Endothelial cell of umbilical vein (primary cell): ENCODE data around the gene CRACR2B. TPM values are rescaled to one million over a fixed set of nuclear protein-coding genes. Genes with fewer than 3 reads are reported as not detected.

ENCODE experiments used
- BruUV-seq: library from RNA; stranded (reverse); fragments of 400-500 nt; replicated peaks from 2 replicates; lab custom pipeline; 2021; lab: Mats Ljungman, UMichigan
- CTCF ChIA-PET: fragments of 300-600, 350-600 bp; sonication (Branson Sonifier 250); formaldehyde crosslinking; loops from one replicate; lab custom pipeline; 2021; ENCODE audit warnings: antibody characterized with exemption, inconsistent platforms; lab: Charles Lee
- POLR2A ChIA-PET: fragments of 300-600, 350-600 bp; sonication (Branson Sonifier 250); formaldehyde crosslinking; loops from one replicate; lab custom pipeline; 2021; ENCODE audit warnings: antibody characterized with exemption, inconsistent platforms; lab: Charles Lee
- DNase-seq: peaks from one replicate; pipeline ENCODE4 v3.0.0-alpha.2; 2011; ENCODE audit warnings: low read depth, low spot score
- FAIRE-seq: peaks from 2 replicates; lab custom pipeline; 2011; peaks lifted over from hg19 to GRCh38; lab: Jason Lieb, UNC
- H2AFZ ChIP-seq: 2 replicates; pipeline ENCODE4 v1.6.0; 2012; ENCODE audit warnings: low read depth, low read length, control low read depth, inconsistent platforms
- H3K27ac ChIP-seq: 2 replicates; pipeline ENCODE4 v1.5.1; 2011; ENCODE audit warnings: low read depth, mild to moderate bottlenecking, control low read depth, low read length, moderate library complexity; ENCODE audit not compliant: insufficient read depth
- H3K27me3 ChIP-seq, 2 experiments: 2 replicates each; pipeline versions ENCODE4 v1.6.0 to v1.6.1; 2011; ENCODE audit warnings: low read length in 2 of 2, mixed read lengths in 1 of 2; ENCODE audit not compliant: control insufficient read depth in 2 of 2, insufficient read depth in 2 of 2
- H3K36me3 ChIP-seq, 2 experiments: 2 replicates in 1 of 2; 3 replicates in 1 of 2; pipeline ENCODE4 v1.5.1; 2011; ENCODE audit warnings: low read length in 2 of 2, mild to moderate bottlenecking in 1 of 2, moderate library complexity in 1 of 2; ENCODE audit not compliant: control insufficient read depth in 2 of 2, insufficient read depth in 2 of 2; ENCODE audit errors: extremely low read depth in 1 of 2
- H3K4me1 ChIP-seq: 3 replicates; pipeline ENCODE4 v1.5.1; 2011; ENCODE audit warnings: mild to moderate bottlenecking, low read length; ENCODE audit not compliant: control insufficient read depth, insufficient read depth; ENCODE audit errors: extremely low read depth
- H3K4me2 ChIP-seq: 2 replicates; pipeline ENCODE4 v1.6.1; 2011; ENCODE audit warnings: low read length, control low read depth, mixed read lengths; ENCODE audit not compliant: insufficient read depth
- H3K4me3 ChIP-seq, 3 experiments: fragments of 200-600 bp in 1 of 3; sonication (generic), shearing (Covaris generic) in 1 of 3; replicated peaks in 1 of 3; 2 replicates each; pipeline ENCODE4 v1.5.1; 2011 to 2016; ENCODE audit warnings: control low read depth in 3 of 3, low read length in 3 of 3, mild to moderate bottlenecking in 2 of 3, inconsistent platforms in 1 of 3, low read depth in 1 of 3, moderate library complexity in 1 of 3; ENCODE audit not compliant: insufficient read depth in 1 of 3
- H3K79me2 ChIP-seq: 2 replicates; pipeline ENCODE4 v1.6.0; 2012; ENCODE audit warnings: low read length, inconsistent platforms; ENCODE audit not compliant: control insufficient read depth, insufficient read depth
- H3K9ac ChIP-seq: replicated peaks from 2 replicates; pipeline ENCODE3; 2011; ENCODE audit warnings: low read length, control low read depth; ENCODE audit not compliant: insufficient read depth; ENCODE audit errors: extremely low read depth
- H3K9me1 ChIP-seq: replicated peaks from 3 replicates; pipeline ENCODE4 v1.6.0; 2011; ENCODE audit warnings: mild to moderate bottlenecking, low read length; ENCODE audit not compliant: control insufficient read depth, insufficient read depth; ENCODE audit errors: extremely low read depth
- H3K9me3 ChIP-seq: replicated peaks from 2 replicates; pipeline ENCODE4 v1.5.1; 2012; ENCODE audit warnings: low read length, inconsistent platforms; ENCODE audit not compliant: control insufficient read depth, insufficient read depth
- H4K20me1 ChIP-seq: replicated peaks from 2 replicates; pipeline ENCODE3; 2011; ENCODE audit warnings: mild to moderate bottlenecking, low read length; ENCODE audit not compliant: control insufficient read depth, insufficient read depth; ENCODE audit errors: extremely low read depth
- EZH2 ChIP-seq: IDR thresholded peaks from 2 replicates; pipeline ENCODE4 v1.6.1; 2012; ENCODE audit warnings: borderline replicate concordance, low read depth, mild to moderate bottlenecking, moderate library complexity, low read length, inconsistent platforms; ENCODE audit not compliant: severe bottlenecking
- FOS ChIP-seq: IDR thresholded peaks from 2 replicates; pipeline ENCODE4 v1.6.1; 2011; ENCODE audit warnings: mild to moderate bottlenecking, low read length, moderate library complexity, borderline replicate concordance; ENCODE audit not compliant: insufficient read depth
- GATA2 ChIP-seq: IDR thresholded peaks from 2 replicates; pipeline ENCODE4 v1.7.0; 2011; ENCODE audit warnings: low read depth, mild to moderate bottlenecking, moderate library complexity, mixed read lengths, low read length; ENCODE audit not compliant: insufficient read length, insufficient read depth
- JUN ChIP-seq: IDR thresholded peaks from 2 replicates; pipeline ENCODE4 v1.6.1; 2011; ENCODE audit warnings: borderline replicate concordance, low read depth; ENCODE audit not compliant: insufficient read length, insufficient read depth
- MYC ChIP-seq: IDR thresholded peaks from one replicate; pipeline ENCODE4 v1.6.1; 2011; ENCODE audit warnings: mild to moderate bottlenecking, low read depth, low read length
- POLR2A ChIP-seq: IDR thresholded peaks from 2 replicates; pipeline ENCODE4 v1.6.1; 2012; ENCODE audit warnings: low read depth, mild to moderate bottlenecking, control low read depth, low read length
- POLR2AphosphoS5 ChIP-seq: IDR thresholded peaks from 2 replicates; pipeline ENCODE4 v1.6.1; 2012; ENCODE audit warnings: low read depth, mild to moderate bottlenecking, control low read depth, low read length, moderate library complexity; ENCODE audit not compliant: insufficient read depth
- dilution Hi-C: fragments of 300-500 bp; cut with MboI; formaldehyde crosslinking; loops from one replicate; pipeline ENCODE4 v1.15.0; 2019; ENCODE audit warnings: low sequenced_read_pairs; ENCODE audit not compliant: extremely low pct_ligation_motif_present
- intact Hi-C: fragments of 100-400 bp; cut with micrococcal nuclease; formaldehyde crosslinking; loops from one replicate; pipeline ENCODE4 v1.10.0; 2022
- polyA plus RNA-seq, 4 experiments: library from polyadenylated mRNA; depleted of rRNA in 3 of 4; stranded (reverse) in 3 of 4; unstranded in 1 of 4; fragments of >200 nt; gene quantifications; 2 replicates each; pipeline versions ENCODE4 v1.2.1 to v1.2.3, GENCODE V29; 2011 to 2012; ENCODE audit warnings: missing spikeins in 1 of 4
- total RNA-seq: library from RNA; stranded (reverse); gene quantifications from 2 replicates; pipeline ENCODE4 v1.2.3, GENCODE V29; 2021
- TF ChIP-seq, protein P1 (sequence below), 2 donors: IDR thresholded peaks; 1 replicate in 1 of 2; 2 replicates in 1 of 2; pipeline ENCODE4 v1.5.1; 2011; ENCODE audit warnings: low read length in 2 of 2, mild to moderate bottlenecking in 2 of 2, moderate library complexity in 2 of 2, control low read depth in 1 of 2, inconsistent platforms in 1 of 2, low read depth in 1 of 2; ENCODE audit not compliant: insufficient read depth in 1 of 2; ENCODE audit errors: extremely low read depth in 1 of 2
- TF ChIP-seq, protein P2 (sequence below): IDR thresholded peaks from 2 replicates; pipeline ENCODE4 v1.6.1; 2011; ENCODE audit not compliant: insufficient read depth, insufficient read length

The CRACR2B gene
- total and polyA plus RNA-seq, 2 donors (not counting 3 experiments of a cell fraction or from before 2014, with no cell fraction given) = 8.4 to 9.3 TPM

DNA sequence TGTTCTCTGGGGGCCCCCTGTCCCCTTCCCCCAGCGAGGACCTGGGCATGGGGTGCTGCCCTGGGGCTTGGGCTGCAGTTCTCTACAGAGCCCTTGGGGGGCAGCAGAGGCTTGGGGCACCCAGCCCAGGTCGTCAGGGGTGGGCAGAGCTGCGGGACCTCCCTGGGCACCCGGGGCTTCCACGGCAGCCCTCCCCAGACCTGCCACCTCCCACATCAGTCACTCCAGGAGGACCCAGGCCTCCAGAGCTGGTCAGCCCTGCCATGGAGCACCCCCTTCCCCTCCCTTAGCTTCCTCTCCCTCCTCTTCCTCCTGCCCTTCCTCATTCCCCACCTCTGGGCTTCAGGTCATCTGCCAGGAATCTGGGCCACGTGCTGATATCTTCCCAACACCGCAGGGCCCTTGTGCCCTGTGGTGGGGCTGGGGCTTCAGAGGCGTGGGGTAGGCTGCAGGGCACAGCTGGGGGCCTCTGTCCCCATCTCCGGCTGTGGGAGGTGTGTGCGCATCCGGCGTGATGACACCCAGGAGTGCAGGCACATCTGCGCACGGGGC, 20.7 kb downstream of the CRACR2B start:
- BruUV-seq = no TSS peak
- Histone ChIP-seq H2AFZ (no peak overlapping the region), H3K79me2 (peaks cover 13% of the 10 kb centered on the region), H4K20me1 (no peaks in the 10 kb centered on the region), H3K27me3 (no peaks in the 10 kb centered on the region), H3K9me3 (no peaks in the 10 kb centered on the region), H3K9me1 (no peaks in the 10 kb centered on the region), H3K4me2 (no peak overlapping the region), H3K27ac (no peak overlapping the region), H3K4me1 (peaks cover 26% of the 10 kb centered on the region), H3K36me3 (no peaks in the 10 kb centered on the region), H3K4me3 (no peak overlapping the region), H3K9ac (no peak overlapping the region)
- dilution Hi-C loops (no loop called here), intact Hi-C loops (loop anchor here (1.0 to 5.0 kb wide), 2 partner anchors 129 to 203 kb away; no protein-coding TSS in a partner anchor)
- TF ChIP-seq, protein P1, sequence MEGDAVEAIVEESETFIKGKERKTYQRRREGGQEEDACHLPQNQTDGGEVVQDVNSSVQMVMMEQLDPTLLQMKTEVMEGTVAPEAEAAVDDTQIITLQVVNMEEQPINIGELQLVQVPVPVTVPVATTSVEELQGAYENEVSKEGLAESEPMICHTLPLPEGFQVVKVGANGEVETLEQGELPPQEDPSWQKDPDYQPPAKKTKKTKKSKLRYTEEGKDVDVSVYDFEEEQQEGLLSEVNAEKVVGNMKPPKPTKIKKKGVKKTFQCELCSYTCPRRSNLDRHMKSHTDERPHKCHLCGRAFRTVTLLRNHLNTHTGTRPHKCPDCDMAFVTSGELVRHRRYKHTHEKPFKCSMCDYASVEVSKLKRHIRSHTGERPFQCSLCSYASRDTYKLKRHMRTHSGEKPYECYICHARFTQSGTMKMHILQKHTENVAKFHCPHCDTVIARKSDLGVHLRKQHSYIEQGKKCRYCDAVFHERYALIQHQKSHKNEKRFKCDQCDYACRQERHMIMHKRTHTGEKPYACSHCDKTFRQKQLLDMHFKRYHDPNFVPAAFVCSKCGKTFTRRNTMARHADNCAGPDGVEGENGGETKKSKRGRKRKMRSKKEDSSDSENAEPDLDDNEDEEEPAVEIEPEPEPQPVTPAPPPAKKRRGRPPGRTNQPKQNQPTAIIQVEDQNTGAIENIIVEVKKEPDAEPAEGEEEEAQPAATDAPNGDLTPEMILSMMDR (IDR thresholded peaks at IDR 0.05; ENCODE audit: extremely low read depth in 1 of 2, insufficient read depth in 1 of 2, low read depth in 1 of 2, low read length in 2 of 2) = peak; percentile 81 to 94
- no peak for TF ChIP-seq POLR2AphosphoS5
- FAIRE-seq (peak; percentile 28), DNase-seq (peak; percentile 32)
- CTCF ChIA-PET = interaction anchor here (0.6 to 3.3 kb wide), 16 partner anchors 8 to 206 kb away, joined by 3 to 46 read pairs (median 4); no protein-coding TSS in a partner anchor
- POLR2A ChIA-PET = no interaction called here

DNA sequence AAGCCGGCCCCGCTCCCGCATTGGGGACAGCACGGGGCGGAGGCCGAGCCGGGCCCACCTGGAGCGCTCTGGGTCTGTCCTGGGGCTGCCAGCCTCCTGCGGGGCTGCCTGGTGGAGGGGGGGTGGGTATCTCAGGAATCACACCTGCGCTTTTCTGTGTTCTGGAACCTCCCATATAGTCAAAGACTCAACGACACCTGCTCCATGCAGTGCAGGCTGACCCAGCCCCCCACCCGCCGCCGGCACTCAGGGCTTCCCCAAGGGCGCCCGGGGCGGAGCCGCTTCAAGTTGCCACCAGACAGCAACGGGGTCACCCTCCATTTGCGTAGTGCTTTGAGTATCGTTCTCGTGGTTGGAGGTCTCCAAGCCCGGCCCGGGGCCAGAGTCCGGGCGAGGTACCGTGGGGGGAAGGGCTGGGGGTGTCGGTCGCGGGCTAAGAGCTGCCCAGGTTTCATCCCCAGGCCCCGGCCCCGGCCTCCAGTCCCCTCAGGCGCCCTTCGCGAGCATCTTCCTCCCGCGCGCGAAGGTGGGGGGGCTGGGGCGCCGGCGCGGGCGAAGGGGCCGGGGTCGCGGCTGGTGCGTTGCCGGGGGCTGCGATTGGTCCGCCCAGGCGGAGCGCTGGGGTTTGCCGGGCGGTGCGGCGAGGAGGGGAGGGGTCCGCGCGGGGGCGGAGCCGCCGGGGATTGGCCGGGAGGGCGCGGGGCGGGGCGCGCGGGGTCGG, 21.5 kb downstream of the CRACR2B start:
- Histone ChIP-seq H3K79me2 (peaks cover 13% of the 10 kb centered on the region), H3K4me3 (peak overlapping the region; percentile 24 to 47 (median 37)), H3K27ac (no peak overlapping the region), H2AFZ (no peak overlapping the region), H3K36me3 (no peaks in the 10 kb centered on the region), H4K20me1 (no peaks in the 10 kb centered on the region), H3K9me1 (no peaks in the 10 kb centered on the region), H3K9ac (no peak overlapping the region), H3K27me3 (no peaks in the 10 kb centered on the region), H3K4me2 (peak overlapping the region; percentile 42), H3K4me1 (peaks cover 26% of the 10 kb centered on the region), H3K9me3 (no peaks in the 10 kb centered on the region)
- intact Hi-C loops = loop anchor here (1.0 to 5.0 kb wide), 2 partner anchors 49 to 128 kb away; no protein-coding TSS in a partner anchor
- BruUV-seq = no TSS peak
- TF ChIP-seq GATA2 = no peak
- TF ChIP-seq, protein P1 (IDR thresholded peaks at IDR 0.05; ENCODE audit: extremely low read depth in 1 of 2, insufficient read depth in 1 of 2, low read depth in 1 of 2, low read length in 2 of 2) = no peak
- no peak for TF ChIP-seq POLR2A
- no peak for TF ChIP-seq MYC
- TF ChIP-seq, protein P2, sequence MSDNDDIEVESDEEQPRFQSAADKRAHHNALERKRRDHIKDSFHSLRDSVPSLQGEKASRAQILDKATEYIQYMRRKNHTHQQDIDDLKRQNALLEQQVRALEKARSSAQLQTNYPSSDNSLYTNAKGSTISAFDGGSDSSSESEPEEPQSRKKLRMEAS = no peak
- TF ChIP-seq FOS = no peak
- TF ChIP-seq EZH2 = no peak
- no peak for TF ChIP-seq JUN
- TF ChIP-seq POLR2AphosphoS5 = no peak
- dilution Hi-C loops = no loop called here
- DNase-seq = peak; percentile 28
- ChIA-PET CTCF (interaction anchor here (0.8 to 3.3 kb wide), 8 partner anchors 18 to 206 kb away, joined by 3 to 46 read pairs (median 5); no protein-coding TSS in a partner anchor), POLR2A (no interaction called here)
- FAIRE-seq = no peak
